ENCODE measurements around the gene GFRAL. TPM values are rescaled to one million over a fixed set of nuclear protein-coding genes. Genes with fewer than 3 reads are reported as not detected.

GFRAL gene
- total and polyA plus RNA-seq, 10 of the 15 experiments (the other 5 are each of a cell fraction or from before 2014, with no cell fraction given) = not detected

DNA sequence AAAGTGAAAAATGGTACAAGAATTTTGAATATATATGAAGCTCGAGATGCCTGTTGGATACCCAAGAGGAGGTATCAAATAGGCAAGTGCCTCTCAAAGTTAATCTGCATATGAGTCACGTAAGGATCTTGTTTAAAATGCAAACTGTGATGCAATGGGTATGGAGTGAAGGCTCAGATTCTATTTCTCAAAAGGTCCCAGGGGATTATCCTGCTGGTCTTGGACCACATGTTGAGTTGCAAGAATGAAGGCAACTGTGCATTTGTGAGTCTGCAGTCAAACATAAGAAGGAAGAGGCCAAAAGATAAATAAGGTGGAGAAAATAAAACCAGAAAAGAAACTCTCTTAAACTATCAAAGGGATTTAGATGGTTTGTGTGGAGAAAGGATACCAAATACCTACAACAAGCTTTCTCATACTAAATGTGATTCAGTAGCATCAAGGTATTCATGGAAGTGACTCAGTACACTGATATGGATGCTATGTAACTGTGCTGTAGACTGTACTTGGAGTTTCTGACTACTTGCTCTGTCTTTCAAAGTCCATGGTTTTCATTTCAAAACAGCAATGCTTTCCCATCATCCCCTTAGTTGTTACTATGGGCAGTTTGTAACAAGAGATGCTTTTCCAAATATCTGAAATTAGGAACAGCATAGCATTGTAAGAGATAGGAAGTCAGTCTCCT is 106.3 kb downstream of the GFRAL start:
- H3K36me3 ChIP-seq (ENCODE audit: control insufficient read depth in 2 of 2, insufficient read depth in 2 of 2, low read length in 1 of 2) = no peaks in the 10 kb centered on the region
- H3K4me3 ChIP-seq = no peak overlapping the region
- no peak for FAIRE-seq
- H3K4me1 ChIP-seq (ENCODE audit: control insufficient read depth, insufficient read depth, low read length) = no peaks in the 10 kb centered on the region
- no peak overlapping the region for H2AFZ ChIP-seq (ENCODE audit: control insufficient read depth, low read depth, low read length)
- no peak overlapping the region for H3K27ac ChIP-seq (ENCODE audit: control insufficient read depth, insufficient read depth)
- intact Hi-C loops (cut with micrococcal nuclease; ENCODE audit: unreplicated experiment) = no loop called here
- RAD21 ChIA-PET (ENCODE audit: unreplicated experiment) = no interaction called here
- no peak overlapping the region for H3K9ac ChIP-seq (ENCODE audit: control insufficient read depth, insufficient read depth, low read length)
- H3K9me3 ChIP-seq (replicated peaks; ENCODE audit: control insufficient read depth, insufficient read depth, low read length) = no peaks in the 10 kb centered on the region
- no peak for DNase-seq (ENCODE audit: low read depth, low spot score)
- H4K20me1 ChIP-seq (ENCODE audit: control insufficient read depth, insufficient read depth) = no peaks in the 10 kb centered on the region
- SMC1A ChIA-PET (ENCODE audit: uncharacterized antibody, unreplicated experiment) = no interaction called here
- 0% methylated on average over 2 of the region's 2 CpGs for WGBS (ENCODE audit: insufficient coverage, insufficient replicate concordance, low lambda C conversion rate, missing lambda C conversion rate)
- POLR2A ChIA-PET = no interaction called here
- CTCF ChIA-PET = no interaction called here
- H3K27me3 ChIP-seq (replicated peaks in 1 of 2; ENCODE audit: control insufficient read depth in 2 of 2, insufficient read depth in 2 of 2, low read length in 1 of 2) = no peaks in the 10 kb centered on the region
- H3K79me2 ChIP-seq (ENCODE audit: control insufficient read depth, insufficient read depth, low read length) = no peaks in the 10 kb centered on the region
- in situ Hi-C loops (cut with MboI) = no loop called here
- TF ChIP-seq MEF2B (IDR thresholded peaks at IDR 0.05; ENCODE audit: partially characterized antibody, poor library complexity, severe bottlenecking) (no peak), MTA3 (IDR thresholded peaks at IDR 0.05; ENCODE audit: borderline replicate concordance, low read length) (no peak), MEF2A (IDR thresholded peaks at IDR 0.05; ENCODE audit: insufficient read depth, low read depth, low read length) (no peak)
- TF ChIP-seq, protein P1, sequence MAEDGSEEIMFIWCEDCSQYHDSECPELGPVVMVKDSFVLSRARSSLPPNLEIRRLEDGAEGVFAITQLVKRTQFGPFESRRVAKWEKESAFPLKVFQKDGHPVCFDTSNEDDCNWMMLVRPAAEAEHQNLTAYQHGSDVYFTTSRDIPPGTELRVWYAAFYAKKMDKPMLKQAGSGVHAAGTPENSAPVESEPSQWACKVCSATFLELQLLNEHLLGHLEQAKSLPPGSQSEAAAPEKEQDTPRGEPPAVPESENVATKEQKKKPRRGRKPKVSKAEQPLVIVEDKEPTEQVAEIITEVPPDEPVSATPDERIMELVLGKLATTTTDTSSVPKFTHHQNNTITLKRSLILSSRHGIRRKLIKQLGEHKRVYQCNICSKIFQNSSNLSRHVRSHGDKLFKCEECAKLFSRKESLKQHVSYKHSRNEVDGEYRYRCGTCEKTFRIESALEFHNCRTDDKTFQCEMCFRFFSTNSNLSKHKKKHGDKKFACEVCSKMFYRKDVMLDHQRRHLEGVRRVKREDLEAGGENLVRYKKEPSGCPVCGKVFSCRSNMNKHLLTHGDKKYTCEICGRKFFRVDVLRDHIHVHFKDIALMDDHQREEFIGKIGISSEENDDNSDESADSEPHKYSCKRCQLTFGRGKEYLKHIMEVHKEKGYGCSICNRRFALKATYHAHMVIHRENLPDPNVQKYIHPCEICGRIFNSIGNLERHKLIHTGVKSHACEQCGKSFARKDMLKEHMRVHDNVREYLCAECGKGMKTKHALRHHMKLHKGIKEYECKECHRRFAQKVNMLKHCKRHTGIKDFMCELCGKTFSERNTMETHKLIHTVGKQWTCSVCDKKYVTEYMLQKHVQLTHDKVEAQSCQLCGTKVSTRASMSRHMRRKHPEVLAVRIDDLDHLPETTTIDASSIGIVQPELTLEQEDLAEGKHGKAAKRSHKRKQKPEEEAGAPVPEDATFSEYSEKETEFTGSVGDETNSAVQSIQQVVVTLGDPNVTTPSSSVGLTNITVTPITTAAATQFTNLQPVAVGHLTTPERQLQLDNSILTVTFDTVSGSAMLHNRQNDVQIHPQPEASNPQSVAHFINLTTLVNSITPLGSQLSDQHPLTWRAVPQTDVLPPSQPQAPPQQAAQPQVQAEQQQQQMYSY (CRISPR knock-in tag; IDR thresholded peaks at IDR 0.05) = no peak
- ATAC-seq = no peak
- no TSS peak for BruUV-seq (replicated peaks)
- no peak overlapping the region for H3K4me2 ChIP-seq (ENCODE audit: control insufficient read depth, insufficient read depth)

Data from GM12878 (cell line).